ENCODE data around the gene RAB6A. TPM values are rescaled to one million over a fixed set of nuclear protein-coding genes. Genes with fewer than 3 reads are reported as not detected.

Gene RAB6A
- total RNA-seq, 1 experiment from 2014 or later, result 92.3 TPM

DNA sequence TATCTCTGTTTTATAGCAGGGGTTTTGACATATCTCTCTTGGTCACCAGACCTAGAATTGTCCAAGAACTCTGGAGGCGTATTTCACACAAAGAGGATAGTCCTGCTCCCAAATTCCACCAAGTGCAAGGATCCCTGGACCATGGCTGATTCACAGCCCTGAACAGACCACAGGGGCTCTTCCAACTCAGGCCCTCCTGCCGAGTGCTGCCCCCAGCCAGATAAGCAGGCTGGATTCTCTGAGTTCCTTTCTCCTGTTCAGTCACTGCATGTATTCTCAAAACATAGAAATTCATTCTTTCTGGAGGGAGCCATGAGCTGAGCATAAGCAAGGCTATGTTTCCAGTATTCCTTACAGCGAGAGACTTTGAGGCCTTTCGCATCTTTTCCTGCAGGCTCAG, 127.9 kb downstream of the RAB6A start:
- no peaks in the 10 kb centered on the region for H3K27me3 Mint-ChIP-seq (ENCODE audit: unreplicated experiment)
- no TSS peak for BruUV-seq (replicated peaks)
- no peak overlapping the region for H3K4me3 Mint-ChIP-seq (ENCODE audit: low read depth, unreplicated experiment)
- CTCF ChIA-PET, result no interaction called here
- H3K4me1 Mint-ChIP-seq (ENCODE audit: low read depth, unreplicated experiment), result no peaks in the 10 kb centered on the region
- no peak overlapping the region for H3K27ac Mint-ChIP-seq (ENCODE audit: unreplicated experiment)
- no peaks in the 10 kb centered on the region for H3K36me3 Mint-ChIP-seq (ENCODE audit: insufficient read depth, unreplicated experiment)
- TF ChIP-seq, protein P1, sequence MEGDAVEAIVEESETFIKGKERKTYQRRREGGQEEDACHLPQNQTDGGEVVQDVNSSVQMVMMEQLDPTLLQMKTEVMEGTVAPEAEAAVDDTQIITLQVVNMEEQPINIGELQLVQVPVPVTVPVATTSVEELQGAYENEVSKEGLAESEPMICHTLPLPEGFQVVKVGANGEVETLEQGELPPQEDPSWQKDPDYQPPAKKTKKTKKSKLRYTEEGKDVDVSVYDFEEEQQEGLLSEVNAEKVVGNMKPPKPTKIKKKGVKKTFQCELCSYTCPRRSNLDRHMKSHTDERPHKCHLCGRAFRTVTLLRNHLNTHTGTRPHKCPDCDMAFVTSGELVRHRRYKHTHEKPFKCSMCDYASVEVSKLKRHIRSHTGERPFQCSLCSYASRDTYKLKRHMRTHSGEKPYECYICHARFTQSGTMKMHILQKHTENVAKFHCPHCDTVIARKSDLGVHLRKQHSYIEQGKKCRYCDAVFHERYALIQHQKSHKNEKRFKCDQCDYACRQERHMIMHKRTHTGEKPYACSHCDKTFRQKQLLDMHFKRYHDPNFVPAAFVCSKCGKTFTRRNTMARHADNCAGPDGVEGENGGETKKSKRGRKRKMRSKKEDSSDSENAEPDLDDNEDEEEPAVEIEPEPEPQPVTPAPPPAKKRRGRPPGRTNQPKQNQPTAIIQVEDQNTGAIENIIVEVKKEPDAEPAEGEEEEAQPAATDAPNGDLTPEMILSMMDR (IDR thresholded peaks at IDR 0.05; ENCODE audit: unreplicated experiment), result no peak
- DNase-seq, result no peak
- intact Hi-C loops (cut with micrococcal nuclease; ENCODE audit: unreplicated experiment), result no loop called here
- H3K9me3 Mint-ChIP-seq (ENCODE audit: low read depth, unreplicated experiment), result no peaks in the 10 kb centered on the region

DNA sequence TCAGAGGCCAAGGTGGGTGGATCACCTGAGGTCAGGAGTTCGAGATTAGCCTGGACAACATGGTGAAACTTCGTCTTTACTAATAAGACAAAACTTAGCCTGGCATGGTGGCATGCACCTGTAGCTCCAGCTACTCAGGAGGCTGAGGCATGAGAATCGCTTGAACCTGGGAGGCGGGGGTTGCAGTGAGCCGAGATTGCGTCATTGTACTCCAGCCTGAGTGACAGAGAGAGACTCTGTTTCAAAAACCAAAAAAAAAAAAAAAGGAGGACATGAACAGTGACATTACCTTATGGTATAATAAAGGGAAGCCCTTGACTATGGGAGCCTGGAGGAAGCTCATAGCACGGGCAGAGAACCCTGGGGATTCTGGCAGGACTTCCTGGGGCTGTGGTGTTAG, 131.0 kb downstream of the RAB6A start:
- TF ChIP-seq, protein P1 (IDR thresholded peaks at IDR 0.05; ENCODE audit: unreplicated experiment), result no peak
- no peak overlapping the region for H3K4me3 Mint-ChIP-seq (ENCODE audit: low read depth, unreplicated experiment)
- no peak for DNase-seq
- no peaks in the 10 kb centered on the region for H3K36me3 Mint-ChIP-seq (ENCODE audit: insufficient read depth, unreplicated experiment)
- H3K4me1 Mint-ChIP-seq (ENCODE audit: low read depth, unreplicated experiment), result no peaks in the 10 kb centered on the region
- H3K27ac Mint-ChIP-seq (ENCODE audit: unreplicated experiment), result no peak overlapping the region
- BruUV-seq (replicated peaks), result no TSS peak
- peaks cover 3% of the 10 kb centered on the region for H3K27me3 Mint-ChIP-seq (ENCODE audit: unreplicated experiment)
- CTCF ChIA-PET, result no interaction called here
- no peaks in the 10 kb centered on the region for H3K9me3 Mint-ChIP-seq (ENCODE audit: low read depth, unreplicated experiment)
- intact Hi-C loops (cut with micrococcal nuclease; ENCODE audit: unreplicated experiment), result loop anchor here (5.0 kb wide), 1 partner anchor 302 kb away; no protein-coding TSS in a partner anchor

DNA sequence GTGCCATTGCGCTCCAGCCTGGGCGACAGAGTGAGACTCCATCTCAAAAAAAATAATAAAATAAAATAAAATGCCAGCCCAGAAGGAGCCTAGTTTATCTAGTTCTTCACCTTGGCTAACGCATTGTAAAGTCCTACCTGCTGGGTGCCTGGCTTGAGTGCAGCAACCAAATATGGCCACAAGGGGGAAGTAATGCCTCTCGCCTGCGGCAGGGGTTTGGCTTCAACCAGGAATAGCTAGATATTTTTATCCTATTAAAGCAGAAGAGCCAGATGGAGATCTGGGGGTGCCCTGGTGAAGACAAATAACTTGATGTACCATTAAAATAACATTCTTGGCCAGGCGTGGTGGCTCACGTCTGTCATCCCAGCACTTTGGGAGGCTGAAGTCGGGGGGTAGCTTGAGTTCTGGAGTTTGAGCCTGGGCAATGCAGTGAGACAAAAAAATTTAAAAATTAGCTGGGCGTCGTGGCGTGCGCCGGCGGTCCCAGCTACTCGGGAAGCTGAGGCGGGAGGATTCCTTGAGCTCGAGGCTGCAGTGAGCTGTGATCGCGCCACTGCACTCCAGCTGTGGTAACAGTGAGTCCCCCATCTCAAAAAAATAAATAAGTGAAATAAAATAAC, 135.1 kb downstream of the RAB6A start:
- Mint-ChIP-seq H3K27me3 (ENCODE audit: unreplicated experiment) (peaks cover 33% of the 10 kb centered on the region), H3K4me3 (ENCODE audit: low read depth, unreplicated experiment) (peak overlapping the region; percentile 24), H3K27ac (ENCODE audit: unreplicated experiment) (no peak overlapping the region), H3K36me3 (ENCODE audit: insufficient read depth, unreplicated experiment) (no peaks in the 10 kb centered on the region), H3K4me1 (ENCODE audit: low read depth, unreplicated experiment) (no peaks in the 10 kb centered on the region), H3K9me3 (ENCODE audit: low read depth, unreplicated experiment) (no peaks in the 10 kb centered on the region)
- intact Hi-C loops (cut with micrococcal nuclease; ENCODE audit: unreplicated experiment), result loop anchor here (1.0 to 5.0 kb wide), 3 partner anchors 34 to 306 kb away; no protein-coding TSS in a partner anchor
- BruUV-seq (replicated peaks), result no TSS peak
- TF ChIP-seq, protein P1 (IDR thresholded peaks at IDR 0.05; ENCODE audit: unreplicated experiment), result peak; percentile 78
- DNase-seq, result peak; percentile 84
- CTCF ChIA-PET, result interaction anchor here (0.5 to 2.5 kb wide), 14 partner anchors 16 to 305 kb away, joined by 3 to 74 read pairs (median 5); partner anchors contain the start of genes FAM168A, MRPL48 and RAB6A

Other genes starting within 250 kb of the RAB6A start
- 30.4 and 30.8 TPM in 2 replicates for gene FAM168A, start 163.0 kb downstream of the RAB6A start, total RNA-seq (2022)
- gene PLEKHB1, start 114.5 kb downstream of the RAB6A start, total RNA-seq (2022), result 106 and 127 TPM in 2 replicates
- gene MRPL48, start 26.8 kb upstream of the RAB6A start, total RNA-seq (2022), result 37.5 and 44.5 TPM in 2 replicates
- 82.5 and 93.0 TPM in 2 replicates for gene COA4, start 115.8 kb upstream of the RAB6A start, total RNA-seq (2022)
- 23.0 and 24.4 TPM in 2 replicates for gene PAAF1, start 115.9 kb upstream of the RAB6A start, total RNA-seq (2022)
- 0.50 and 1.1 TPM in 2 replicates for gene DNAJB13, start 190.0 kb upstream of the RAB6A start, total RNA-seq (2022)
- gene UCP2, start 221.8 kb upstream of the RAB6A start, total RNA-seq (2022), result 14.7 and 16.6 TPM in 2 replicates
- 1.9 and 3.4 TPM in 2 replicates for gene UCP3, start 248.0 kb upstream of the RAB6A start, total RNA-seq (2022)

Measured in Calu3 (cell line).